T follicular helper cell (primary cell): ENCODE data around the gene LAMC1.
"Not testable (repeated sequence)": the region's sequence is repeated elsewhere in the genome, so short reads cannot be mapped to it uniquely, and the experiment has no call there.

Source experiments
- DNase-seq: peaks from one replicate; pipeline ENCODE4 v3.0.0-alpha.2; 2020; ENCODE audit warnings: low read depth

Gene LAMC1

GRCh38 chr1:183148599-183148998, 125.4 kb downstream of the LAMC1 start:
- DNase-seq: no peak

GRCh38 chr1:183149273-183149672, 126.1 kb downstream of the LAMC1 start:
- no peak for DNase-seq

- not testable (repeated sequence) for DNase-seq
Measured at GRCh38 chr1:183150032-183150431, 126.8 kb downstream of the LAMC1 start.

DNA sequence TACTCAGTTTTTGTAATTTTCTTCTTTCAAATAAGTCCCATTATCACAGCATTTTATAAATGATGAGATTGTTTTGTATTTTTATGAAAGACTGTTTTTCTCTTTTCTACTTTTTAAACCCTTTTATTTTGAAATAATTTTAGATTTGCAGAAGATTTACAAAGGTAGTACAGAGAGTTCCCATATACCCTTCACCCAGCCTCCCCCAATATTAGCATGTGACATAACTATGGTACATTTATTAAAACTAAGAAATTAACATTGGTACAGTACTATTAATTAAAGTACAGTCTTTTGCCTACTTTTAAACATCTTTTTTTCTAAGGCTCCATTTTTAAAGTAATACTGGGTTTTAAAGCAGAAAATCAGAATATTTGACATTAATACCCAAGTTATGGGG, 127.2 kb downstream of the LAMC1 start:
- DNase-seq: no peak

- DNase-seq: no peak
Measured at GRCh38 chr1:183152180-183152579, 129.0 kb downstream of the LAMC1 start.

DNA sequence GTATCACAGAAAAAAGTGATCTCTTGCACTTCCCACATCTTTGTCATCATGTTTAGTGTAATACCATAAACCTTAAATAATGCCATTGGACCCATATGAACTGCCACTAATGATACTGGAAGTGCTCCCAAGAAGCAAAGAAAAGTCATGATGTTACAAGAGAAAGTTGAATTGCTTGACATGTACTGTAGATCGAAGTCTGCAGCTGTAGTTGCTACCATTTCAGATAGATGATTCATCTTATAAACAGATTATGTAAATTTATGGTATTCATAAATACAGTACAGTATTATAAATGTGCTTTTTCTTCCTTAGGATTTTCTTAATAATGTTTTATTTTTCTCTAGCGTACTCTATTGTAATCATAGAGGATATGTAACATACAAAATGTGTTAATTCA, 132.7 kb downstream of the LAMC1 start:
- DNase-seq: no peak

DNA sequence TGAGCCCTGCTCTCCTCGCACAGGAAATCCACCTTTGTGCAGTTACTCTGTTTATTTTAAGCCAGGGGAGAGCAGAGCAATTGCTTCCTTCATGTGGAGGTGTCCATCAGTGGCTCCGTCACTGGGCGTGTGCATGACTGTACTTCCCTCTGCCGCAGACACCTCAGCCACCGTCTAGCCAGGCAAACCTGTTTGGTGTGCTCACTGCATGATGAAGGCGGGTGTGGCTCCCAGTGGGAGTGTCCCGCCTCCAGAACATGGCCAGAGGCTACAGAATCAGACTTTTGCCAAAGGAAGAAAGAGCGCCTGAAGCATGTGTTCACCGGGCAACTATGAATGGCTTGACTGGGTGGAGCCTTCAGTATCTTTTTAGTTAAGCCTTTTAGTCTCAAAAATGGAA, 136.7 kb downstream of the LAMC1 start:
- DNase-seq: no peak

- DNase-seq: no peak
Measured at GRCh38 chr1:183161391-183161790, 138.2 kb downstream of the LAMC1 start.

DNA sequence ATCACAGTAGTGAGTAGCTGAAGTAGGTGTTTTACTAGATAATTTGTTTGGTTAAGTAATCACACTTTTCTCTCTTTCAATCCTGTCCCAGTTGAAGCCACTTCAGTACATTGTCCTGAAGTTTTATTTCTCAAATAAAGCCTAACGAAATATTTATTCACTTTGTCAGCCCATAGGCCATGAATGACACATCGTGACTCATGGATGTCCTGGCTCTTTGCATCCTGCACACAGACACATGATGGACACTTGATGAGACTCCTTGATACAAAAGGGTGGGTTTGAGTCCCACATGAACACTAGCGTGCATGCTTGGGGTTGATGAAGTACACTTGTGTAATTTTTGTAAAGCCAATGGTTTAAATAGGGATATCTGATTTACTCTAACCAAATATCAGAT, 140.1 kb downstream of the LAMC1 start:
- no peak for DNase-seq

DNA sequence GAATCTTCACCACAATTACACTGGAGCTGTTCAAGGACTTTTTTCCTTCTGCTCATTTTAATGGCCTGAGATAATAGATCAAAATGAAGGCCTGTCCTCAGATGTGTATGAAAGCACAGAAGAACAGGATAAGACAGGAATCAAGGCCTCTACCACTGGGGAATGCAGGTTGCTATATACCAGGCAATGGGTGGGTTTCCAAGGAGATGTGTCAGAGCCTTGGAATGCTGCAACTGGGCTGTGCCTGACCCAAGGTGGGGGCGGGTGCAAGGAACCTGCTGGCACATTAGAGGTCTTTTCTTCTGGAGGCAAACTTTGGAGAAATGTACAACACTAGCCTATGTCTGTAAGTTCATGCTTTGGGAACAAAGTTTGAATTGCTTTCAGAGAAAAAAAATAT, 141.1 kb downstream of the LAMC1 start:
- DNase-seq: no peak

- DNase-seq: no peak
Measured at GRCh38 chr1:183164963-183165362, 141.7 kb downstream of the LAMC1 start.

DNA sequence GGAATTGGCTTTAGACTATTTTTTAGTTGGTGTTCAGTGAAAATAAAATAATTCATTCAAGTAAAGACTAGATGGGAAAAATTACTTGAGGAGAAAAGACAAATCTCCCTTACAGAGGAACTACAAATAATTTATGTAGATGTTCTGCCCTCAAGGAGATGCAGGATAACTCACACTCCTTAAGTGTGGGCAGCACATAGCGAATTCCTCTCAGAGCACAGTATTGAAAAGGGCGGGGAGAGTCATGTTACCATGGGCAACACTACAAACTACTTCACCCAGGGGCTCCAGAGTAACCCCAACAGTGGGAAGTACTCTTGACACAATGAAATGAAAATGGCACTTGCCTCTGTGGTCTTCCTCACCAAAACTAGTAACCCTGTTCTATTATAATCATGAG, 142.2 kb downstream of the LAMC1 start:
- no peak for DNase-seq

DNA sequence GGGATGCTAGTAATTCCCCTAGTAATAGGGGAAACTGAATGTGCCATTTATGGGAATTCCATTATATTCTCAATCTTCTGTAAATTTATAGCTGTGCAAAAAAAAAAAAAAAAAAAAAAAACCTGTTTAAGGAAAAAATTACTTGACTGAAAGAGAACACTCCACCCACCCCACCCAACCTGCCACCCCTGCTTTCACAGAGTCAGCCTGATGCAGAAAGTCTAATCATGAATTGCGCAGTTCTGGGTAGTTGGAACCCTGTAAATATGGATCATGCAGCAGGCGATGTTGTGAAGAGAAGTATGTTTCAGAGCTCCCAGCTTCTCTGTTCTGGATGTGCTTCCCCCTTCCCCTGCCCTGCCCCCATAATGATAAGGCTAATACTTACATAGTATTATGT, 143.2 kb downstream of the LAMC1 start:
- no peak for DNase-seq

- DNase-seq: no peak
Measured at GRCh38 chr1:183167676-183168075, 144.5 kb downstream of the LAMC1 start.

DNA sequence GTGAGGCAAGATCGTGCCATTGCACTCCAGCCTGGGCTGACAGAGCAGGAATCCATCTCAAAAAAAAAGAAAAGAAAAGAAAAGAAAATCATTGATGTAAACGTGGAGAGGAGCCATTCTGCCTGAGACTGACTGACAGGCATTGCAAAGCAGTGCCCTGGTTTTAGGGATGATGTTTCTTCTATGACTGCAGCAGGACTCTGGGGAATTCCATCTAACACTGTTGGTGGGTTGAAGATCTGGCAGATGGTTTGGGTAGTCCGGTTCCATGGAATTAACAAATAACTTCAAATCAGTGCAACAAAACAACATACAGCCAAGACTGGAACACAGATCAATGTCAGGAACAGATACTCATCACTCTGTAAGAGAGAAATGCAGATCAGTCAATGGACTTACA, 145.1 kb downstream of the LAMC1 start:
- no peak for DNase-seq

- DNase-seq: no peak
Measured at GRCh38 chr1:183173828-183174227, 150.6 kb downstream of the LAMC1 start.

- DNase-seq: no peak
Measured at GRCh38 chr1:183175631-183176030, 152.4 kb downstream of the LAMC1 start.

- no peak for DNase-seq
Measured at GRCh38 chr1:183178545-183178944, 155.3 kb downstream of the LAMC1 start.

- DNase-seq: no peak
Measured at GRCh38 chr1:183179033-183179432, 155.8 kb downstream of the LAMC1 start.

GRCh38 chr1:183180218-183180617, 157.0 kb downstream of the LAMC1 start:
- DNase-seq: no peak

GRCh38 chr1:183180634-183181056, 157.4 kb downstream of the LAMC1 start:
- no peak for DNase-seq

- no peak for DNase-seq
Measured at GRCh38 chr1:183185941-183186490, 162.8 kb downstream of the LAMC1 start, which contains the start of gene LAMC2. Gene LAMC2, plus strand, starts transcription at chr1:183186264. Its CDS starts 89 bp downstream, at chr1:183186353.

DNA sequence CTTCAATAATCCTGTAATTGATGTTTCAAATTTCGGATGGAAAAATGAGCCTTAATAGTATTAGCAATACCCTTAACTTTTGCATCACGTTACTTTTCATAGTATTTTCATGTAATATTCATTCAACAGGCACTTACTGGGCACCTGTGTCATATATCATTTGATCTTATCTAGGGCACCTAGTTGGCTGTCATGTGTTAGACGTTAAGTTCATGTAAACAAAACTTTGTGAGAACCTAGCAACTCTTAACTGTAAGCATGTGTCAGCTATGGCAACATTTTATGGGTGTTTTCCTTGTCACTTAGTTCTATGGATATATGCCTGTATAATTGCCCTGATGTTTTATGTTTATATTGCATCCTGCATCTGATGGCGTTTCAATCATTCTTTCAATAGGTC, 163.6 kb downstream of the LAMC1 start:
- DNase-seq: no peak

GRCh38 chr1:183188240-183188639, 165.0 kb downstream of the LAMC1 start:
- DNase-seq: no peak

DNA sequence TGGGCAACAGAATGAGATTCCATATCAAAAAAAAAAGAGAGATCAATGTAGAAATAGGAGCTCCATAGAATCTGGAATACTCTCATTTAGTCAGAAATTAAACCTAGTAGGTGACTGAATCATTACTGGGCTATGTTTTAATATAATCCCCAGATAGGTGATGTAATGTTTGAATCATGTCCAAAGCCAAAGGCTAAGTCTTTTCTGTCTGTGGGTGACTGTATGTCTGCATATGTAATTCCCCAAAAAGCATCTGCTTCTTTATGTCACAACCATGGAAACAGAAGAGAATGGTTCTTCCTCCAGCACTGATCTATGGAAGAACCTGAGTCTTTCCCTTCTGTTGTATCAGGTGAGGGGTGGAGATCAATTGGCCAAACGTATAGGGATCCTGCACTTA, 168.6 kb downstream of the LAMC1 start:
- DNase-seq: no peak
